Muscle of back (tissue), 11 donors: ENCODE data around the gene TLX2. TPM values are rescaled to one million over a fixed set of nuclear protein-coding genes. Genes with fewer than 3 reads are reported as not detected.
A peak's percentile ranks its signal among the peaks of the same experiment; 100 is the strongest.

Experiments used
- DNase-seq, 3 donors: peaks; one replicate each; pipeline versions ENCODE4 v3.0.0 to v3.0.0-alpha.2; 2013
- polyA plus RNA-seq, 10 donors: library from polyadenylated mRNA; unstranded; fragments of 120-200 nt; gene quantifications; one replicate each; pipeline ENCODE4 v1.2.1, GENCODE V29; 2013; ENCODE audit not compliant: insufficient read length in 10 of 10

The TLX2 gene
- polyA plus RNA-seq, 10 donors, result 0.08 to 0.14 TPM; not detected in 8

- DNase-seq, result no peak
These were observed 17.4 kb downstream of the TLX2 start for GRCh38 chr2:74531666-74532065.

- peak in 1 of 3 donors; percentile 60 for DNase-seq
These were observed 18.0 kb downstream of the TLX2 start for GRCh38 chr2:74532222-74532621.

- DNase-seq, result no peak
These were observed 19.2 kb downstream of the TLX2 start for GRCh38 chr2:74533464-74533863.

- no peak for DNase-seq
These were observed 20.2 kb downstream of the TLX2 start for GRCh38 chr2:74534411-74534810.

GRCh38 chr2:74535440-74535965, 21.3 kb downstream of the TLX2 start:
- DNase-seq, result no peak

- DNase-seq, result no peak
These were observed 22.1 kb downstream of the TLX2 start for GRCh38 chr2:74536166-74536950.

GRCh38 chr2:74537140-74537539, 22.9 kb downstream of the TLX2 start:
- no peak for DNase-seq

- DNase-seq, result no peak
These were observed 24.7 kb downstream of the TLX2 start for GRCh38 chr2:74538881-74539339.

- no peak for DNase-seq
These were observed 26.0 kb downstream of the TLX2 start for GRCh38 chr2:74540291-74540690.

- no peak for DNase-seq
These were observed 28.7 kb downstream of the TLX2 start for GRCh38 chr2:74542978-74543377.

- no peak for DNase-seq
These were observed 30.4 kb downstream of the TLX2 start for GRCh38 chr2:74544634-74545033.

GRCh38 chr2:74546004-74546403, 31.8 kb downstream of the TLX2 start:
- no peak for DNase-seq

GRCh38 chr2:74548285-74548899, 34.1 kb downstream of the TLX2 start:
- DNase-seq, result peak in 1 of 3 donors; percentile 85

GRCh38 chr2:74548900-74549826, 34.9 kb downstream of the TLX2 start:
- DNase-seq, result peak in 2 of 3 donors; percentile 47 to 79

- DNase-seq, result no peak
These were observed 36.0 kb downstream of the TLX2 start for GRCh38 chr2:74550231-74550630.

- DNase-seq, result no peak
These were observed 37.3 kb downstream of the TLX2 start for GRCh38 chr2:74551530-74551929.

- no peak for DNase-seq
These were observed 38.0 kb downstream of the TLX2 start for GRCh38 chr2:74551942-74552913.

- peak in 1 of 3 donors; percentile 56 for DNase-seq
These were observed 38.9 kb downstream of the TLX2 start for GRCh38 chr2:74552914-74553811.
